ENCODE data around the gene LRRC8E. TPM values are rescaled to one million over a fixed set of nuclear protein-coding genes. Genes with fewer than 3 reads are reported as not detected.

Gene LRRC8E
- total RNA-seq, 1 experiment from 2014 or later: 18.1 TPM

- H3K9me2 ChIP-seq (ENCODE audit: insufficient read depth): no peaks in the 10 kb centered on the region
- DNase-seq (ENCODE audit: low read depth, low spot score) (no peak), ATAC-seq (no peak)
- intact Hi-C loops (cut with micrococcal nuclease): no loop called here
- peaks cover 20 to 62% of the 10 kb centered on the region in 2 experiments for H3K4me1 ChIP-seq (ENCODE audit: control insufficient read depth in 1 of 2, insufficient read depth in 2 of 2, low read length in 2 of 2)
- CTCF ChIA-PET: no interaction called here
- peak overlapping the region; percentile 46 to 56 for H3K4me3 ChIP-seq (replicated peaks in 1 of 2; ENCODE audit: low read depth in 1 of 2, low read length in 2 of 2)
- RAD21 ChIA-PET (ENCODE audit: low non-redundant PET in 1 of 2, low total read pairs in 2 of 2, uncharacterized antibody in 2 of 2, unreplicated experiment in 2 of 2): no interaction called here
- no peaks in the 10 kb centered on the region for H3K36me3 ChIP-seq (ENCODE audit: control insufficient read depth in 1 of 2, insufficient read depth in 2 of 2, low read length in 2 of 2)
- no peaks in the 10 kb centered on the region for H4K20me1 ChIP-seq (ENCODE audit: insufficient read depth)
- H3K27ac ChIP-seq (ENCODE audit: low read depth, low read length): peak overlapping the region; percentile 61; the same call in 1 of the 2 replicates
- H3K9ac ChIP-seq (ENCODE audit: low read length): peak overlapping the region; percentile 41; the same call in 1 of the 2 replicates
- H2AFZ ChIP-seq (ENCODE audit: low read depth, low read length, poor library complexity, severe bottlenecking): no peak overlapping the region
- TF ChIP-seq, protein P1, sequence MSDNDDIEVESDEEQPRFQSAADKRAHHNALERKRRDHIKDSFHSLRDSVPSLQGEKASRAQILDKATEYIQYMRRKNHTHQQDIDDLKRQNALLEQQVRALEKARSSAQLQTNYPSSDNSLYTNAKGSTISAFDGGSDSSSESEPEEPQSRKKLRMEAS (IDR thresholded peaks at IDR 0.05): no peak
- no peak for TF ChIP-seq POLR2A (IDR thresholded peaks at IDR 0.05; ENCODE audit: borderline replicate concordance, extremely low read depth, insufficient read depth, insufficient read length)
- TF ChIP-seq CBX3 (IDR thresholded peaks at IDR 0.05; ENCODE audit: low read depth): no peak
- POLR2A ChIA-PET: interaction anchor here (0.6 kb wide), 1 partner anchor 331 kb away, joined by 3 read pairs; no protein-coding TSS in a partner anchor
- H3K4me2 ChIP-seq (ENCODE audit: low read length): peak overlapping the region; percentile 79
- H3K79me2 ChIP-seq (ENCODE audit: insufficient read depth, low read length): no peaks in the 10 kb centered on the region
- no TSS peak for BruUV-seq (replicated peaks)
- no peaks in the 10 kb centered on the region for H3K27me3 ChIP-seq (ENCODE audit: insufficient read depth, low read length)
- no peaks in the 10 kb centered on the region for H3K9me3 ChIP-seq (ENCODE audit: control insufficient read depth in 1 of 2, insufficient read depth in 1 of 2, low read depth in 1 of 2, low read length in 2 of 2)
These were observed 14.8 kb upstream of the LRRC8E start for GRCh38 chr19:7873304-7874075.

DNA sequence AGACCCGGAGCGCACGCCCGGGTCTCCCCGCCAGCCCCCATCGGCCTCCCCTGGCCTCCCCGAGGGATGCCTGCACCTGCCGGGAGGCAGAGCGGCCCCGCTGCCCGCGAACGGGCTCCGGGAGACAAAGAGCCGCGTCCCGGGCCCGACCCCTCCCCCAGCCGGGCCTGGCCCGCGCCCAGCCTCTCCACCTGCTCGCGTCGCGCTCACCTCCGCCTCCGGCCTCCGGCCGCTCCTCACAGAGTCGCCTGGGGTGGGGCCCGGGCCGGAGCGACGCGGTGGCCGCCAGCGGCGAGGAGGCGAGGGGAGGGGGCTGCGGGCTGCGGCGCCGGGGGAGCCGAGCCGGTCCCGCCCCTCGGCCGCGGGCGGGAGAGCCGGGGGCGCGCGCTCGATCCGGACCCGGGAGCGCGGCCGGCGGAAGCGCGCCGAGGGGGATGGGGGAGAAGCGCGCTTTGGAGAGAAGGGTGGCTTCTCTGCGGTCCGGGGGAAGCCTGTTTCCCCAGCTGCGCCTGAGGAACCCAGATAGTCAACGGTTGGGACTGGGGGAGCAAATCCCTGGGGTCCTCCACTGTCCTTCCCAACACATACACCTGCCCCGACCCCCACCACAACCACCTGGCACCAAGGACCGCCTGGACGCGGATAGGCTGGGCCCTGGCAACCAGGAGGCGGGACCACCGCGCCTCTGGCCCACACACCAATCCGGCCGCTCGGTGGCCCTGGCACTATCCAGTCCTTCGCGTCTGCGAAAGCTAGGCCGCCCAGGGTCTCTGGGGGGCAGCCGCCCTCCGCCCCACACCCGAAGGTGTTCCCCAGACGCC lies 14.0 kb upstream of the LRRC8E start, which contains the start of gene PRR36:
TSS of gene PRR36 (minus strand) at position 315 of the 821 bp plus-strand sequence. CDS start 701 bp downstream, outside the sequence.
- POLR2A ChIA-PET: no interaction called here
- RAD21 ChIA-PET (ENCODE audit: low non-redundant PET in 1 of 2, low total read pairs in 2 of 2, uncharacterized antibody in 2 of 2, unreplicated experiment in 2 of 2): interaction anchor here in 1 of 2 experiments (0.6 kb wide), 1 partner anchor 46 kb away, joined by 9 read pairs; the partner anchor contains the start of gene SNAPC2
- Histone ChIP-seq H3K9ac (ENCODE audit: low read length) (peak within 1 kb of the TSS; percentile 41; the same call in 1 of the 2 replicates), H3K4me2 (ENCODE audit: low read length) (peak within 1 kb of the TSS; percentile 79), H2AFZ (ENCODE audit: low read depth, low read length, poor library complexity, severe bottlenecking) (no peak within 1 kb of the TSS), H3K4me3 (replicated peaks in 1 of 2; ENCODE audit: low read depth in 1 of 2, low read length in 2 of 2) (peak within 1 kb of the TSS; percentile 46 to 56), H3K9me2 (ENCODE audit: insufficient read depth) (no peaks in the 10 kb centered on the region), H4K20me1 (ENCODE audit: insufficient read depth) (no peaks in the 10 kb centered on the region), H3K27me3 (ENCODE audit: insufficient read depth, low read length) (no peaks in the 10 kb centered on the region), H3K79me2 (ENCODE audit: insufficient read depth, low read length) (no peaks in the 10 kb centered on the region), H3K4me1 (ENCODE audit: control insufficient read depth in 1 of 2, insufficient read depth in 2 of 2, low read length in 2 of 2) (peaks cover 20 to 55% of the 10 kb centered on the region in 2 experiments), H3K9me3 (ENCODE audit: control insufficient read depth in 1 of 2, insufficient read depth in 1 of 2, low read depth in 1 of 2, low read length in 2 of 2) (no peaks in the 10 kb centered on the region), H3K36me3 (ENCODE audit: control insufficient read depth in 1 of 2, insufficient read depth in 2 of 2, low read length in 2 of 2) (no peaks in the 10 kb centered on the region), H3K27ac (ENCODE audit: low read depth, low read length) (peak within 1 kb of the TSS; percentile 61; the same call in 1 of the 2 replicates)
- intact Hi-C loops (cut with micrococcal nuclease): no loop called here
- CTCF ChIA-PET: interaction anchor here (2.1 kb wide), 1 partner anchor 14 kb away, joined by 4 read pairs; the partner anchor contains the start of gene LRRC8E
- no TSS peak for BruUV-seq (replicated peaks)
- DNase-seq (ENCODE audit: low read depth, low spot score) (no peak), ATAC-seq (peak; percentile 38)
- TF ChIP-seq POLR2A (IDR thresholded peaks at IDR 0.05; ENCODE audit: borderline replicate concordance, extremely low read depth, insufficient read depth, insufficient read length): peak; percentile 19
- 0 out of 2 replicates have a peak, but pooled peaks have one; percentile 34 for TF ChIP-seq ZFX (IDR thresholded peaks at IDR 0.05)
- peak; percentile 43; the same call in 1 of the 2 replicates for TF ChIP-seq SP1 (IDR thresholded peaks at IDR 0.05; ENCODE audit: low read depth)
- no peak for TF ChIP-seq CEBPB (IDR thresholded peaks at IDR 0.05; ENCODE audit: low read depth)
- TF ChIP-seq EZH2 (IDR thresholded peaks at IDR 0.05): no peak

Measured in HCT116 (cell line).